NCI-H524 (cell line): ENCODE data around the gene IDI1.
"Not testable (repeated sequence)": the region's sequence is repeated elsewhere in the genome, so short reads cannot be mapped to it uniquely, and the experiment has no call there.

ENCODE experiments used
- DNase-seq, 2 experiments: peaks; one replicate each; lab custom pipeline; 2025; lab: John Stamatoyannopoulos, UW

The IDI1 gene

GRCh38 chr10:1034758-1035157, 14.2 kb downstream of the IDI1 start:
- DNase-seq = no peak

- DNase-seq = no peak
Observed at GRCh38 chr10:1033601-1034000, 15.3 kb downstream of the IDI1 start.

GRCh38 chr10:1029838-1030237, 19.1 kb downstream of the IDI1 start:
- no peak for DNase-seq

GRCh38 chr10:1026578-1026977, 22.3 kb downstream of the IDI1 start:
- DNase-seq = no peak

- DNase-seq = no peak
Observed at GRCh38 chr10:1025683-1026082, 23.2 kb downstream of the IDI1 start, which contains the start of gene IDI2. Gene IDI2, minus strand, starts transcription at chr10:1025859. Its CDS starts 1,136 bp downstream, at chr10:1024723.

GRCh38 chr10:1024103-1024502, 24.8 kb downstream of the IDI1 start:
- DNase-seq = no peak

- DNase-seq = no peak
Observed at GRCh38 chr10:1022413-1022812, 26.5 kb downstream of the IDI1 start.

- no peak for DNase-seq
Observed at GRCh38 chr10:1020958-1021357, 28.0 kb downstream of the IDI1 start.

GRCh38 chr10:1020460-1020859, 28.5 kb downstream of the IDI1 start:
- DNase-seq = no peak

- DNase-seq = no peak
Observed at GRCh38 chr10:1019362-1019761, 29.6 kb downstream of the IDI1 start.

- DNase-seq = no peak
Observed at GRCh38 chr10:1015688-1016087, 33.2 kb downstream of the IDI1 start.

- no peak for DNase-seq
Observed at GRCh38 chr10:1011696-1012095, 37.2 kb downstream of the IDI1 start.

- DNase-seq = no peak
Observed at GRCh38 chr10:1010703-1011102, 38.2 kb downstream of the IDI1 start.

- not testable (repeated sequence) for DNase-seq
Observed at GRCh38 chr10:1009947-1010346, 39.0 kb downstream of the IDI1 start.

GRCh38 chr10:1009071-1009494, 39.8 kb downstream of the IDI1 start:
- no peak for DNase-seq

- no peak for DNase-seq
Observed at GRCh38 chr10:1007583-1007982, 41.3 kb downstream of the IDI1 start.

- no peak for DNase-seq
Observed at GRCh38 chr10:1006573-1006972, 42.3 kb downstream of the IDI1 start.

- DNase-seq = no peak
Observed at GRCh38 chr10:1003884-1004670, 44.8 kb downstream of the IDI1 start.

GRCh38 chr10:1002425-1003006, 46.4 kb downstream of the IDI1 start:
- DNase-seq = no peak

GRCh38 chr10:997266-998022, 51.5 kb downstream of the IDI1 start:
- DNase-seq = no peak

GRCh38 chr10:996031-996430, 52.9 kb downstream of the IDI1 start:
- DNase-seq = no peak

GRCh38 chr10:995559-995926, 53.4 kb downstream of the IDI1 start:
- no peak for DNase-seq
